Adrenal gland (tissue), 5 donors: ENCODE measurements around the gene PPIP5K1.

Source experiments
- CTCF ChIP-seq, 6 experiments: fragments of 450-650 bp in 4 of 6; fragments of 200-600 bp in 2 of 6; sonication (generic) in 1 of 6; IDR thresholded peaks; 1 replicate in 5 of 6; 2 replicates in 1 of 6; pipeline versions ENCODE4 v1.5.1 to v1.8.0; 2016 to 2021; ENCODE audit warnings: antibody characterized with exemption in 6 of 6, mild to moderate bottlenecking in 2 of 6, moderate library complexity in 1 of 6
- POLR2A ChIP-seq, 2 donors: fragments of 450-650 bp; IDR thresholded peaks; one replicate each; pipeline ENCODE4 v1.6.1; 2017; ENCODE audit warnings: antibody characterized with exemption in 2 of 2, mild to moderate bottlenecking in 2 of 2, moderate library complexity in 1 of 2
- donor health status: DM: no; HTN: no; CAD: no.

DNA sequence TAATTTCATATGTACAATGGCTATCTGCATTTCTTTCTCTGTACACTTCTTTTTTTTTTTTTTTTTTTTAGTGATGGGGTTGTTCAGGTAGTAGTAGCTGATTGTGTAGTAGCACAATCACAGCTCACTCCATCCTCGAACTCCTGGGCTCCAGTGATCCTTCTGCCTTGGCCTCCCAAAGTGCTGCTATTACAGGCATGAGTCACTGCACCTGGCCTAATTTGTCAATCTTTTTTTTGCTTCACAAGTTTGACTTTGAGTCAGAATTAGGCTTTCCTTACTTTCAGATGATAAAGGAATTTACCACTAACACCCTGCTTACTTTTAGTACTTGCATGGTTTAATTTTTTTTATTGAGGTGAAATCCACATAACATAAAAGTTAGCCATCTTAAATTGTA is 44.6 kb downstream of the PPIP5K1 start:
- TF ChIP-seq CTCF (IDR thresholded peaks at IDR 0.05) (no peak), POLR2A (IDR thresholded peaks at IDR 0.05) (no peak)
